ENCODE data around the gene TMTC3.
A peak's percentile ranks its signal among the peaks of the same experiment; 100 is the strongest.
"Not testable (repeated sequence)": the region's sequence is repeated elsewhere in the genome, so short reads cannot be mapped to it uniquely, and the experiment has no call there.

Gene TMTC3

GRCh38 chr12:88207921-88208620 lies 66.0 kb downstream of the TMTC3 start:
- no peak for DNase-seq
- in situ Hi-C loops (cut with HindIII; ENCODE audit: low pct_ligation_motif_present, low pct_unique_long_range_greater_than_20kb, low sequenced_read_pairs): no loop called here

- DNase-seq: no peak
- in situ Hi-C loops (cut with HindIII; ENCODE audit: low pct_ligation_motif_present, low pct_unique_long_range_greater_than_20kb, low sequenced_read_pairs): no loop called here
Observed at GRCh38 chr12:88208661-88209060, 66.6 kb downstream of the TMTC3 start.

- DNase-seq; in situ Hi-C loops (cut with HindIII; ENCODE audit: low pct_ligation_motif_present, low pct_unique_long_range_greater_than_20kb, low sequenced_read_pairs): not testable (repeated sequence)
Observed at GRCh38 chr12:88210311-88210710, 68.2 kb downstream of the TMTC3 start.

GRCh38 chr12:88218293-88218692 lies 76.2 kb downstream of the TMTC3 start:
- no peak for DNase-seq
- in situ Hi-C loops (cut with HindIII; ENCODE audit: low pct_ligation_motif_present, low pct_unique_long_range_greater_than_20kb, low sequenced_read_pairs): no loop called here

- in situ Hi-C loops (cut with HindIII; ENCODE audit: low pct_ligation_motif_present, low pct_unique_long_range_greater_than_20kb, low sequenced_read_pairs): no loop called here
- DNase-seq: no peak
Observed at GRCh38 chr12:88219861-88220260, 77.8 kb downstream of the TMTC3 start.

- in situ Hi-C loops (cut with HindIII; ENCODE audit: low pct_ligation_motif_present, low pct_unique_long_range_greater_than_20kb, low sequenced_read_pairs): no loop called here
- DNase-seq: no peak
Observed at GRCh38 chr12:88223519-88223918, 81.4 kb downstream of the TMTC3 start.

GRCh38 chr12:88225776-88226175 lies 83.7 kb downstream of the TMTC3 start:
- in situ Hi-C loops (cut with HindIII; ENCODE audit: low pct_ligation_motif_present, low pct_unique_long_range_greater_than_20kb, low sequenced_read_pairs): no loop called here
- DNase-seq: no peak

GRCh38 chr12:88227263-88227662 lies 85.2 kb downstream of the TMTC3 start:
- in situ Hi-C loops (cut with HindIII; ENCODE audit: low pct_ligation_motif_present, low pct_unique_long_range_greater_than_20kb, low sequenced_read_pairs): no loop called here
- no peak for DNase-seq

GRCh38 chr12:88227871-88228270 lies 85.8 kb downstream of the TMTC3 start:
- in situ Hi-C loops (cut with HindIII; ENCODE audit: low pct_ligation_motif_present, low pct_unique_long_range_greater_than_20kb, low sequenced_read_pairs): no loop called here
- DNase-seq: no peak

GRCh38 chr12:88228720-88229119 lies 86.6 kb downstream of the TMTC3 start:
- in situ Hi-C loops (cut with HindIII; ENCODE audit: low pct_ligation_motif_present, low pct_unique_long_range_greater_than_20kb, low sequenced_read_pairs): no loop called here

GRCh38 chr12:88230271-88230670 lies 88.2 kb downstream of the TMTC3 start:
- in situ Hi-C loops (cut with HindIII; ENCODE audit: low pct_ligation_motif_present, low pct_unique_long_range_greater_than_20kb, low sequenced_read_pairs): no loop called here
- no peak for DNase-seq

More at GRCh38 chr12:88228720-88229119, 86.6 kb downstream of the TMTC3 start:
- DNase-seq: no peak

GRCh38 chr12:88235183-88235833 lies 93.2 kb downstream of the TMTC3 start:
- no peak for DNase-seq
- in situ Hi-C loops (cut with HindIII; ENCODE audit: low pct_ligation_motif_present, low pct_unique_long_range_greater_than_20kb, low sequenced_read_pairs): no loop called here

- in situ Hi-C loops (cut with HindIII; ENCODE audit: low pct_ligation_motif_present, low pct_unique_long_range_greater_than_20kb, low sequenced_read_pairs): no loop called here
- DNase-seq: peak; percentile 75
Observed at GRCh38 chr12:88237954-88238353, 95.8 kb downstream of the TMTC3 start.

GRCh38 chr12:88238406-88238805 lies 96.3 kb downstream of the TMTC3 start:
- no peak for DNase-seq
- in situ Hi-C loops (cut with HindIII; ENCODE audit: low pct_ligation_motif_present, low pct_unique_long_range_greater_than_20kb, low sequenced_read_pairs): no loop called here

- DNase-seq: peak; percentile 92
- in situ Hi-C loops (cut with HindIII; ENCODE audit: low pct_ligation_motif_present, low pct_unique_long_range_greater_than_20kb, low sequenced_read_pairs): no loop called here
Observed at GRCh38 chr12:88241862-88242570, 99.9 kb downstream of the TMTC3 start.

GRCh38 chr12:88242571-88242925 lies 100.4 kb downstream of the TMTC3 start:
- in situ Hi-C loops (cut with HindIII; ENCODE audit: low pct_ligation_motif_present, low pct_unique_long_range_greater_than_20kb, low sequenced_read_pairs): no loop called here

GRCh38 chr12:88242939-88243338 lies 100.8 kb downstream of the TMTC3 start:
- no peak for DNase-seq
- in situ Hi-C loops (cut with HindIII; ENCODE audit: low pct_ligation_motif_present, low pct_unique_long_range_greater_than_20kb, low sequenced_read_pairs): no loop called here

More at GRCh38 chr12:88242571-88242925, 100.4 kb downstream of the TMTC3 start:
- peak; percentile 50 for DNase-seq

- in situ Hi-C loops (cut with HindIII; ENCODE audit: low pct_ligation_motif_present, low pct_unique_long_range_greater_than_20kb, low sequenced_read_pairs): no loop called here
- no peak for DNase-seq
Observed at GRCh38 chr12:88243982-88244381, 101.9 kb downstream of the TMTC3 start.

- no peak for DNase-seq
- in situ Hi-C loops (cut with HindIII; ENCODE audit: low pct_ligation_motif_present, low pct_unique_long_range_greater_than_20kb, low sequenced_read_pairs): no loop called here
Observed at GRCh38 chr12:88245905-88246304, 103.8 kb downstream of the TMTC3 start.

- in situ Hi-C loops (cut with HindIII; ENCODE audit: low pct_ligation_motif_present, low pct_unique_long_range_greater_than_20kb, low sequenced_read_pairs): no loop called here
- peak; percentile 69 for DNase-seq
Observed at GRCh38 chr12:88247241-88247643, 105.1 kb downstream of the TMTC3 start.

All from ACHN (cell line).